Sigmoid colon (tissue), 4 donors: ENCODE results near the gene SYNDIG1.

ENCODE experiments used
- EP300 ChIP-seq, 4 donors: sonication (generic); formaldehyde crosslinking; IDR thresholded peaks; one replicate each; pipeline ENCODE4 v1.6.1; 2017; ENCODE audit warnings: antibody characterized with exemption in 4 of 4
- POLR2A ChIP-seq, 2 donors: fragments of 450-650 bp; IDR thresholded peaks; one replicate each; pipeline ENCODE4 v1.6.1; 2016; ENCODE audit warnings: antibody characterized with exemption in 2 of 2, mild to moderate bottlenecking in 2 of 2, moderate library complexity in 2 of 2
- POLR2AphosphoS5 ChIP-seq, 4 donors: sonication (generic); formaldehyde crosslinking; IDR thresholded peaks; one replicate each; pipeline ENCODE4 v1.6.1; 2017; ENCODE audit warnings: antibody characterized with exemption in 4 of 4
- TF ChIP-seq, protein P1 (sequence below), 4 experiments: fragments of 450-650 bp in 3 of 4; fragments of 200-600 bp in 1 of 4; IDR thresholded peaks; one replicate each; pipeline ENCODE4 v1.5.1; 2016 to 2019; ENCODE audit warnings: antibody characterized with exemption in 4 of 4, mild to moderate bottlenecking in 3 of 4, moderate library complexity in 2 of 4

DNA sequence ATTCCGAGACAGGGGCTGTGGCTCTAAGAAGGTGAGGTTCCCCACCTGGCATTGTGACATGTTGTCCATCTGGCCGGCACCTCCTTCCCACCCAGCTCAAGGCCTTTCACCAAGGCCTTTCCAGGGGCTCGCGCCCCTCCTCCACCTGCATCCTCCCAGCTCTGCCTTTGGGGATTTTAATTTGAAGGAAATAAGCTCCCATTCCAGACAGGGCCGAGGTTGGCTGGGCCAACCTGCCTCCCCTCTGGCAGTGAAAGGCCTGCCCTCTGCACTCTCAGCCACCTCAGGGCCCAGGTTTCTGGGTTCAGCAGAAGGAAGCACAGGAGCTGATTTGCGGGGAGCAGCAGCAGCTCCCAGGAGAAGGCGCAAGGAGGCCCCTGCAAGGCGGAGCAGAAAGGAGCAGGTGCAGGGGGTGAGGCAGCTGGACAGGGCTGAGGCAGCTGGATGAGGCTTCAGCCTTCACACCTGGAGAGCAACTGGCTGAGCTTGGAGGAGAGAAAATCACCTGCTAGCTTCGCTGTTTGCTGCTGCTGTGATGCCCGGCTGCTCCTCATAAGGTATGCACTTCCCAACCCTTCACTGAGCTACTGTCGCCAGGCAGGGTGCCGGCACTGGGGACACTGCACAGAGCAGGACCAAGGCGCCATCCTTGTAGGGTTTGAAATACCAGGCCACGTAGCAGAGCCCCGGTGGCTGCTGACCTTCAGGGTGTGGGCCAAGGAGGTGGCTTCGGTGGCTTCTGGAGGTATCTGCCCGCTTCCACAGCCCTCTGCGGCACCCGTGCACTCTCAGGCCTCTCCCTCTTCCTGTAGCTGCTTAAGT is 147.0 kb downstream of the SYNDIG1 start:
- TF ChIP-seq POLR2A (IDR thresholded peaks at IDR 0.05) = no peak
- TF ChIP-seq, protein P1, sequence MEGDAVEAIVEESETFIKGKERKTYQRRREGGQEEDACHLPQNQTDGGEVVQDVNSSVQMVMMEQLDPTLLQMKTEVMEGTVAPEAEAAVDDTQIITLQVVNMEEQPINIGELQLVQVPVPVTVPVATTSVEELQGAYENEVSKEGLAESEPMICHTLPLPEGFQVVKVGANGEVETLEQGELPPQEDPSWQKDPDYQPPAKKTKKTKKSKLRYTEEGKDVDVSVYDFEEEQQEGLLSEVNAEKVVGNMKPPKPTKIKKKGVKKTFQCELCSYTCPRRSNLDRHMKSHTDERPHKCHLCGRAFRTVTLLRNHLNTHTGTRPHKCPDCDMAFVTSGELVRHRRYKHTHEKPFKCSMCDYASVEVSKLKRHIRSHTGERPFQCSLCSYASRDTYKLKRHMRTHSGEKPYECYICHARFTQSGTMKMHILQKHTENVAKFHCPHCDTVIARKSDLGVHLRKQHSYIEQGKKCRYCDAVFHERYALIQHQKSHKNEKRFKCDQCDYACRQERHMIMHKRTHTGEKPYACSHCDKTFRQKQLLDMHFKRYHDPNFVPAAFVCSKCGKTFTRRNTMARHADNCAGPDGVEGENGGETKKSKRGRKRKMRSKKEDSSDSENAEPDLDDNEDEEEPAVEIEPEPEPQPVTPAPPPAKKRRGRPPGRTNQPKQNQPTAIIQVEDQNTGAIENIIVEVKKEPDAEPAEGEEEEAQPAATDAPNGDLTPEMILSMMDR (IDR thresholded peaks at IDR 0.05) = no peak
- TF ChIP-seq EP300 (IDR thresholded peaks at IDR 0.05) = no peak
- no peak for TF ChIP-seq POLR2AphosphoS5 (IDR thresholded peaks at IDR 0.05)
